K562 (cell line): ENCODE data around the gene PEAR1. TPM values are rescaled to one million over a fixed set of nuclear protein-coding genes. Genes with fewer than 3 reads are reported as not detected.

Experiments used
- ATAC-seq: fragments of 200-7000 bp; cut with Tn5 transposase; 3 replicates; pipeline ENCODE4 v1.9.1; 2020; ENCODE audit warnings: moderate library complexity
- BruUV-seq: library from RNA; stranded (reverse); fragments of 400-500 nt; replicated peaks from 2 replicates; lab custom pipeline; 2021; lab: Mats Ljungman, UMichigan
- CTCF ChIA-PET: fragments of 300-600 bp; formaldehyde crosslinking; extraction: SDS; loops from one replicate; lab custom pipeline; 2021; ENCODE audit warnings: low intra/inter-chr PET ratio; lab: Yijun Ruan, JAX
- POLR2A ChIA-PET: fragments of 300-600, 350-650 bp; sonication (Branson Sonifier 250); formaldehyde crosslinking; extraction: SDS; loops from one replicate; lab custom pipeline; 2021; ENCODE audit warnings: antibody characterized with exemption, inconsistent platforms; lab: Yijun Ruan, JAX
- DNase-seq, 4 experiments: peaks; one replicate each; pipeline versions ENCODE4 v3.0.0 to v3.0.0-alpha.2; 2011 to 2018; ENCODE audit warnings: low spot score in 3 of 4, mixed read lengths in 3 of 4; ENCODE audit errors: extremely low read depth in 1 of 4
- FAIRE-seq: peaks from 2 replicates; lab custom pipeline; 2011; peaks lifted over from hg19 to GRCh38; lab: Jason Lieb, UNC
- H2AFZ ChIP-seq: 2 replicates; pipeline ENCODE4 v1.6.0; 2011; ENCODE audit warnings: low read depth, low read length, control low read depth, inconsistent platforms
- H3K27ac ChIP-seq: fragments of 200-600 bp; 3 replicates; pipeline ENCODE4 v1.8.0; 2011; ENCODE audit warnings: low read depth, mild to moderate bottlenecking, control low read depth, inconsistent platforms, low read length, moderate library complexity, mixed read lengths; ENCODE audit errors: extremely low read depth
- H3K27me3 ChIP-seq, 2 experiments: fragments of 300-600 bp in 1 of 2; 2 replicates in 1 of 2; 3 replicates in 1 of 2; pipeline versions ENCODE4 v1.6.0 to v1.8.0; 2011; ENCODE audit warnings: inconsistent platforms in 2 of 2, low read length in 2 of 2, mild to moderate bottlenecking in 1 of 2, mixed read lengths in 1 of 2, moderate library complexity in 1 of 2; ENCODE audit not compliant: control insufficient read depth in 2 of 2, insufficient read depth in 2 of 2
- H3K36me3 ChIP-seq: fragments of 300-600 bp; 3 replicates; pipeline ENCODE4 v1.8.0; 2011; ENCODE audit warnings: mild to moderate bottlenecking, low read length, inconsistent platforms; ENCODE audit not compliant: control insufficient read depth, insufficient read depth
- H3K4me1 ChIP-seq, 2 experiments: fragments of 200-600 bp in 1 of 2; replicated peaks in 1 of 2; 2 replicates in 1 of 2; 3 replicates in 1 of 2; pipeline versions ENCODE4 v1.5.1 to v1.8.0; 2011; ENCODE audit warnings: inconsistent platforms in 2 of 2, low read length in 2 of 2, mild to moderate bottlenecking in 1 of 2, mixed read lengths in 1 of 2, moderate library complexity in 1 of 2; ENCODE audit not compliant: control insufficient read depth in 2 of 2, insufficient read depth in 2 of 2
- H3K4me2 ChIP-seq: 2 replicates; pipeline ENCODE4 v1.6.1; 2011; ENCODE audit warnings: low read length, control low read depth, inconsistent platforms, mixed read lengths; ENCODE audit not compliant: insufficient read depth
- H3K4me3 ChIP-seq: fragments of 200-600 bp; sonication (generic), shearing (Covaris generic); 2 replicates; pipeline ENCODE4 v1.5.1; 2016; ENCODE audit warnings: control low read depth, inconsistent platforms
- H3K79me2 ChIP-seq: fragments of 200-600 bp; 3 replicates; pipeline ENCODE4 v1.8.0; 2011; ENCODE audit warnings: low read length, inconsistent platforms; ENCODE audit not compliant: control insufficient read depth, insufficient read depth
- H3K9ac ChIP-seq, 2 experiments: 2 replicates each; pipeline versions ENCODE4 v1.6.0 to v1.6.1; 2011; ENCODE audit warnings: low read depth in 2 of 2, low read length in 2 of 2, control low read depth in 1 of 2, inconsistent platforms in 1 of 2, mild to moderate bottlenecking in 1 of 2, mixed read lengths in 1 of 2; ENCODE audit not compliant: insufficient read depth in 1 of 2
- H3K9me1 ChIP-seq: one replicate; pipeline ENCODE4 v1.6.0; 2011; ENCODE audit warnings: inconsistent platforms, mild to moderate bottlenecking, low read length, moderate library complexity; ENCODE audit not compliant: control insufficient read depth, insufficient read depth
- H3K9me3 ChIP-seq: replicated peaks from 2 replicates; pipeline ENCODE4 v1.5.1; 2011; ENCODE audit warnings: low read depth, low read length, inconsistent platforms; ENCODE audit not compliant: control insufficient read depth, insufficient read depth
- H4K20me1 ChIP-seq: replicated peaks from 2 replicates; pipeline ENCODE4 v1.6.1; 2011; ENCODE audit warnings: low read length, inconsistent platforms, mixed read lengths; ENCODE audit not compliant: control insufficient read depth, insufficient read depth
- ARID4B ChIP-seq: sonication (generic); formaldehyde crosslinking; IDR thresholded peaks from 2 replicates; pipeline ENCODE4 v1.8.0; 2022; ENCODE audit warnings: mild to moderate bottlenecking, missing genetic modification reagents
- EGR1 ChIP-seq: fragments of 450-650 bp; conservative IDR thresholded peaks from 2 replicates; pipeline ENCODE4 v1.6.1; 2017; ENCODE audit warnings: mild to moderate bottlenecking
- ELK1 ChIP-seq: sonication (generic); formaldehyde crosslinking; IDR thresholded peaks from 2 replicates; pipeline ENCODE4 v1.8.1; 2022; ENCODE audit warnings: missing genetic modification reagents
- GTF2E2 ChIP-seq: fragments of 200-800 bp; sonication (Bioruptor generic); IDR thresholded peaks from 2 replicates; pipeline ENCODE4 v1.6.1; 2016; ENCODE audit warnings: missing genetic modification characterization, missing compliant biosample characterization
- LCOR ChIP-seq: sonication (generic); formaldehyde crosslinking; IDR thresholded peaks from 2 replicates; pipeline ENCODE4 v1.8.0; 2022; ENCODE audit warnings: mild to moderate bottlenecking, missing genetic modification reagents
- RNF2 ChIP-seq: sonication (generic); IDR thresholded peaks from 2 replicates; pipeline ENCODE4 v1.6.1; 2016
- SMC3 ChIP-seq: conservative IDR thresholded peaks from 2 replicates; pipeline ENCODE4 v1.6.1; 2011; ENCODE audit warnings: low read depth, low read length, improper control_type of control experiment; ENCODE audit not compliant: insufficient read depth
- SNIP1 ChIP-seq: fragments of 450-650 bp; IDR thresholded peaks from 2 replicates; pipeline ENCODE4 v1.7.1; 2017; ENCODE audit warnings: low read depth, mild to moderate bottlenecking
- ZBTB26 ChIP-seq: fragments of 450-650 bp; formaldehyde crosslinking; IDR thresholded peaks from 2 replicates; pipeline ENCODE4 v1.4.0; 2022; ENCODE audit warnings: missing genetic modification characterization
- ZNF121 ChIP-seq: sonication (generic); formaldehyde crosslinking; conservative IDR thresholded peaks from 2 replicates; pipeline ENCODE4 v1.8.0; 2022; ENCODE audit warnings: missing genetic modification reagents
- ZNF24 ChIP-seq: fragments of 450-650 bp; IDR thresholded peaks from 2 replicates; pipeline ENCODE4 v1.6.1; 2016
- WGBS: fragments of 100-300 bp; shearing (Covaris generic); methylation state at CpG from one replicate; pipeline ENCODE4 v1.1.6; 2016; ENCODE audit warnings: low coverage, mixed read lengths; ENCODE audit not compliant: insufficient coverage; ENCODE audit errors: missing lambda C conversion rate; 5-methylcytosine and 5-hydroxymethylcytosine counted together
- in situ Hi-C: fragments of 300-500 bp; cut with MboI; formaldehyde crosslinking; loops from 4 replicates; pipeline ENCODE4 v1.15.0; 2018; ENCODE audit warnings: inconsistent platforms, mixed read lengths
- intact Hi-C: fragments of 100-400 bp; cut with micrococcal nuclease; formaldehyde crosslinking; loops from 2 replicates; pipeline ENCODE4 v1.14.2; 2022
- polyA plus RNA-seq, 8 experiments: library from polyadenylated mRNA; depleted of rRNA in 4 of 8; stranded (reverse) in 5 of 8; unstranded in 3 of 8; fragments of >200 nt; fragmentation: Nextera tagmentation in 2 of 8; fragmentation: Illumina TruSeq in 1 of 8; extraction: Ambion mirVana in 2 of 8; extraction: Trizol in 1 of 8; gene quantifications; 2 replicates each; pipeline versions ENCODE4 v1.2.1 to v1.2.3, GENCODE V29; 2011 to 2014; ENCODE audit warnings: inconsistent platforms in 1 of 8, missing spikeins in 1 of 8
- total RNA-seq, 7 experiments: library from RNA; depleted of rRNA in 6 of 7; stranded (reverse); fragments of >200 nt in 6 of 7; fragmentation: Illumina TruSeq in 2 of 7; extraction: Trizol in 2 of 7; gene quantifications; 2 replicates each; pipeline versions ENCODE4 v1.2.1 to v1.2.3, GENCODE V29; 2011 to 2021; ENCODE audit warnings: low replicate concordance in 1 of 7

The PEAR1 gene
- total and polyA plus RNA-seq, 9 of the 15 experiments (the other 6 are each of a cell fraction or from before 2014, with no cell fraction given): 0.87 to 13.9 (median 6.1) TPM

GRCh38 chr1:156931211-156931952 lies 37.9 kb downstream of the PEAR1 start:
- H3K36me3 ChIP-seq: no peaks in the 10 kb centered on the region
- H3K9me3 ChIP-seq: no peaks in the 10 kb centered on the region
- POLR2A ChIA-PET: interaction anchor here (0.5 to 0.8 kb wide), 7 partner anchors 15 to 219 kb away, joined by 3 to 5 read pairs (median 3); no protein-coding TSS in a partner anchor
- H2AFZ ChIP-seq: peak overlapping the region; percentile 38; the same call in 1 of the 2 replicates
- H3K9me1 ChIP-seq: no peaks in the 10 kb centered on the region
- CTCF ChIA-PET: interaction anchor here (0.7 kb wide), 1 partner anchor 167 kb away, joined by 3 read pairs; no protein-coding TSS in a partner anchor
- no peak overlapping the region for H3K4me3 ChIP-seq
- 43% methylated on average over 11 of the region's 11 CpGs for WGBS
- peak overlapping the region in 1 of 2 experiments; percentile 65; a peak in 1 of 4 replicates for H3K9ac ChIP-seq
- DNase-seq (no peak), ATAC-seq (no peak), FAIRE-seq (no peak)
- no peak overlapping the region for H3K27ac ChIP-seq
- H3K79me2 ChIP-seq: no peaks in the 10 kb centered on the region
- no peaks in the 10 kb centered on the region; the same call in 1 of the 2 replicates for H4K20me1 ChIP-seq
- peaks cover 5 to 11% of the 10 kb centered on the region in 2 experiments; a peak in 3 of 5 replicates for H3K4me1 ChIP-seq
- no peaks in the 10 kb centered on the region for H3K27me3 ChIP-seq
- no peak for TF ChIP-seq LCOR
- no peak for TF ChIP-seq ELK1 (CRISPR knock-in tag)
- no peak for TF ChIP-seq SNIP1
- no peak for TF ChIP-seq ARID4B
- TF ChIP-seq GTF2E2 (tag): no peak
- TF ChIP-seq SMC3: no peak
- TF ChIP-seq EGR1: no peak
- TF ChIP-seq ZNF121 (CRISPR knock-in tag): peak; percentile 26; the same call in 1 of the 2 replicates
- no peak for TF ChIP-seq ZBTB26 (CRISPR knock-in tag)
- peak; percentile 66; the same call in 1 of the 2 replicates for TF ChIP-seq ZNF24
- no peak for TF ChIP-seq RNF2
- BruUV-seq: no TSS peak
- intact Hi-C loops: no loop called here
- H3K4me2 ChIP-seq: peak overlapping the region; percentile 3; the same call in 1 of the 2 replicates
- in situ Hi-C loops: no loop called here
